ENCODE results near the gene NAGLU. TPM values are rescaled to one million over a fixed set of nuclear protein-coding genes. Genes with fewer than 3 reads are reported as not detected.

The NAGLU gene
- total and polyA plus RNA-seq, 2 of the 13 experiments (the other 11 are each of a cell fraction or from before 2014, with no cell fraction given) = 28.2 to 40.1 TPM

DNA sequence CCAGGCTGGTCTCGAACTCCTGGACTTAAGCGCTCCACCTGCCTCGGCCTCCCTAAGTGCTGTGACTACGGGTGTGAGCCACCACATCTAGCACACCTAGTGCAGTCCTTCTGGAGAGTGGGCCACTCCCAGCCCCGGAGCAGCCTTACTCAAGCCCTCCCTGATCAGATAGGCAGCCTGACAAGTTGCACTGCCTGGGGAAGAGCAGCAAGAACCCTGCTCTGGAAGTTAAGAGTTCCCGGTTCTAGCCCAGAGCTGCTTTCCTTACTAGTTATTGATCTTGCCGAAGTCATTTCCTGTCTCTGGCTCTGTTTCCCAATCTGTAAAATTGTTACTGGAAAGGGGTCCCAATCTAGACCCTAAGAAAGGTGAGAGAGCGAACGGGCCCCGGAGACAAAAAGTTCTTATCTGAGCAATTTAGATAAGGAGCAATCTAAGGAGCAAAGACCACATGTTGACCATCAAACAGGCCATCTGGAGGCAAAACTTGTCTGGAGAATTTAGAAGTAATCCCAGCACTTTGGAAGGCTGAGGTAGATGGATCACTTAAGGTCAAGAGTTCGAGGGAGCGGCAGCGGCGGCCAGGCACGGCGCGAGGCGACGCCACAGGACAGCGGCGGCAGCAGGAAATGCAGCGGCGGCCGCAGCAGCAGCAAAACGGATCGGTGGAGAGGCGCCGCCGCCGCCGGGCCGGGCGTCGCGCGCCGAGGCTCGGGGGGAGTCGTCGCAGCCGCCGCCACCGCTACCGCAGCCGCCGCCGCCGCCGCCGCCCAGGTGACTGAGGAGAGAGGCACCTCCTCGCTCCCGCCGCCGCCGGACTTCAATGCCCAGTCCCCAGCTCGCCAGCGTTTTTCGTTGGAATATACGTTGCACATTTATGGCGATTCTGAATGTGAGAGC is 4.3 kb upstream of the NAGLU start (continued):
- TF ChIP-seq, protein P1, sequence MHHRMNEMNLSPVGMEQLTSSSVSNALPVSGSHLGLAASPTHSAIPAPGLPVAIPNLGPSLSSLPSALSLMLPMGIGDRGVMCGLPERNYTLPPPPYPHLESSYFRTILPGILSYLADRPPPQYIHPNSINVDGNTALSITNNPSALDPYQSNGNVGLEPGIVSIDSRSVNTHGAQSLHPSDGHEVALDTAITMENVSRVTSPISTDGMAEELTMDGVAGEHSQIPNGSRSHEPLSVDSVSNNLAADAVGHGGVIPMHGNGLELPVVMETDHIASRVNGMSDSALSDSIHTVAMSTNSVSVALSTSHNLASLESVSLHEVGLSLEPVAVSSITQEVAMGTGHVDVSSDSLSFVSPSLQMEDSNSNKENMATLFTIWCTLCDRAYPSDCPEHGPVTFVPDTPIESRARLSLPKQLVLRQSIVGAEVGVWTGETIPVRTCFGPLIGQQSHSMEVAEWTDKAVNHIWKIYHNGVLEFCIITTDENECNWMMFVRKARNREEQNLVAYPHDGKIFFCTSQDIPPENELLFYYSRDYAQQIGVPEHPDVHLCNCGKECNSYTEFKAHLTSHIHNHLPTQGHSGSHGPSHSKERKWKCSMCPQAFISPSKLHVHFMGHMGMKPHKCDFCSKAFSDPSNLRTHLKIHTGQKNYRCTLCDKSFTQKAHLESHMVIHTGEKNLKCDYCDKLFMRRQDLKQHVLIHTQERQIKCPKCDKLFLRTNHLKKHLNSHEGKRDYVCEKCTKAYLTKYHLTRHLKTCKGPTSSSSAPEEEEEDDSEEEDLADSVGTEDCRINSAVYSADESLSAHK (CRISPR knock-in tag; IDR thresholded peaks at IDR 0.05; ENCODE audit: borderline replicate concordance) = no peak
- TF ChIP-seq, protein P2, sequence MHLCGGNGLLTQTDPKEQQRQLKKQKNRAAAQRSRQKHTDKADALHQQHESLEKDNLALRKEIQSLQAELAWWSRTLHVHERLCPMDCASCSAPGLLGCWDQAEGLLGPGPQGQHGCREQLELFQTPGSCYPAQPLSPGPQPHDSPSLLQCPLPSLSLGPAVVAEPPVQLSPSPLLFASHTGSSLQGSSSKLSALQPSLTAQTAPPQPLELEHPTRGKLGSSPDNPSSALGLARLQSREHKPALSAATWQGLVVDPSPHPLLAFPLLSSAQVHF (CRISPR knock-in tag; IDR thresholded peaks at IDR 0.05) = no peak
- TF ChIP-seq HMG20A (CRISPR knock-in tag; IDR thresholded peaks at IDR 0.05; ENCODE audit: borderline replicate concordance) = no peak; the same call in 1 of the 2 replicates
- TF ChIP-seq RBM22 (optimal IDR thresholded peaks at IDR 0.05; ENCODE audit: low read length) = no peak
- no peak for TF ChIP-seq ZNF75D (CRISPR knock-in tag; IDR thresholded peaks at IDR 0.05; ENCODE audit: borderline replicate concordance)
- TF ChIP-seq, protein P3, sequence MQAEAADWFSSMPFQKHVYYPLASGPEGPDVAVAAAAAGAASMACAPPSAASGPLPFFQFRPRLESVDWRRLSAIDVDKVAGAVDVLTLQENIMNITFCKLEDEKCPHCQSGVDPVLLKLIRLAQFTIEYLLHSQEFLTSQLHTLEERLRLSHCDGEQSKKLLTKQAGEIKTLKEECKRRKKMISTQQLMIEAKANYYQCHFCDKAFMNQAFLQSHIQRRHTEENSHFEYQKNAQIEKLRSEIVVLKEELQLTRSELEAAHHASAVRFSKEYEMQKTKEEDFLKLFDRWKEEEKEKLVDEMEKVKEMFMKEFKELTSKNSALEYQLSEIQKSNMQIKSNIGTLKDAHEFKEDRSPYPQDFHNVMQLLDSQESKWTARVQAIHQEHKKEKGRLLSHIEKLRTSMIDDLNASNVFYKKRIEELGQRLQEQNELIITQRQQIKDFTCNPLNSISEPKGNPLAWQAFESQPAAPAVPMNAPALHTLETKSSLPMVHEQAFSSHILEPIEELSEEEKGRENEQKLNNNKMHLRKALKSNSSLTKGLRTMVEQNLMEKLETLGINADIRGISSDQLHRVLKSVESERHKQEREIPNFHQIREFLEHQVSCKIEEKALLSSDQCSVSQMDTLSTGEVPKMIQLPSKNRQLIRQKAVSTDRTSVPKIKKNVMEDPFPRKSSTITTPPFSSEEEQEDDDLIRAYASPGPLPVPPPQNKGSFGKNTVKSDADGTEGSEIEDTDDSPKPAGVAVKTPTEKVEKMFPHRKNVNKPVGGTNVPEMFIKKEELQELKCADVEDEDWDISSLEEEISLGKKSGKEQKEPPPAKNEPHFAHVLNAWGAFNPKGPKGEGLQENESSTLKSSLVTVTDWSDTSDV (CRISPR knock-in tag; IDR thresholded peaks at IDR 0.05) = no peak
- no peak; the same call in 1 of the 2 replicates for TF ChIP-seq MYNN (CRISPR knock-in tag; IDR thresholded peaks at IDR 0.05; ENCODE audit: low read depth)
- TF ChIP-seq, protein P4, sequence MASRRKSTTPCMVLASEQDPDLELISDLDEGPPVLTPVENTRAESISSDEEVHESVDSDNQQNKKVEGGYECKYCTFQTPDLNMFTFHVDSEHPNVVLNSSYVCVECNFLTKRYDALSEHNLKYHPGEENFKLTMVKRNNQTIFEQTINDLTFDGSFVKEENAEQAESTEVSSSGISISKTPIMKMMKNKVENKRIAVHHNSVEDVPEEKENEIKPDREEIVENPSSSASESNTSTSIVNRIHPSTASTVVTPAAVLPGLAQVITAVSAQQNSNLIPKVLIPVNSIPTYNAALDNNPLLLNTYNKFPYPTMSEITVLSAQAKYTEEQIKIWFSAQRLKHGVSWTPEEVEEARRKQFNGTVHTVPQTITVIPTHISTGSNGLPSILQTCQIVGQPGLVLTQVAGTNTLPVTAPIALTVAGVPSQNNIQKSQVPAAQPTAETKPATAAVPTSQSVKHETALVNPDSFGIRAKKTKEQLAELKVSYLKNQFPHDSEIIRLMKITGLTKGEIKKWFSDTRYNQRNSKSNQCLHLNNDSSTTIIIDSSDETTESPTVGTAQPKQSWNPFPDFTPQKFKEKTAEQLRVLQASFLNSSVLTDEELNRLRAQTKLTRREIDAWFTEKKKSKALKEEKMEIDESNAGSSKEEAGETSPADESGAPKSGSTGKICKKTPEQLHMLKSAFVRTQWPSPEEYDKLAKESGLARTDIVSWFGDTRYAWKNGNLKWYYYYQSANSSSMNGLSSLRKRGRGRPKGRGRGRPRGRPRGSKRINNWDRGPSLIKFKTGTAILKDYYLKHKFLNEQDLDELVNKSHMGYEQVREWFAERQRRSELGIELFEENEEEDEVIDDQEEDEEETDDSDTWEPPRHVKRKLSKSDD (CRISPR knock-in tag; IDR thresholded peaks at IDR 0.05; ENCODE audit: low read depth) = no peak
- TF ChIP-seq, protein P5, sequence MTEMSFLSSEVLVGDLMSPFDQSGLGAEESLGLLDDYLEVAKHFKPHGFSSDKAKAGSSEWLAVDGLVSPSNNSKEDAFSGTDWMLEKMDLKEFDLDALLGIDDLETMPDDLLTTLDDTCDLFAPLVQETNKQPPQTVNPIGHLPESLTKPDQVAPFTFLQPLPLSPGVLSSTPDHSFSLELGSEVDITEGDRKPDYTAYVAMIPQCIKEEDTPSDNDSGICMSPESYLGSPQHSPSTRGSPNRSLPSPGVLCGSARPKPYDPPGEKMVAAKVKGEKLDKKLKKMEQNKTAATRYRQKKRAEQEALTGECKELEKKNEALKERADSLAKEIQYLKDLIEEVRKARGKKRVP (CRISPR knock-in tag; IDR thresholded peaks at IDR 0.05) = no peak
- no peak for TF ChIP-seq SUZ12 (IDR thresholded peaks at IDR 0.05; ENCODE audit: low read depth, low read length)
- TF ChIP-seq, protein P6, sequence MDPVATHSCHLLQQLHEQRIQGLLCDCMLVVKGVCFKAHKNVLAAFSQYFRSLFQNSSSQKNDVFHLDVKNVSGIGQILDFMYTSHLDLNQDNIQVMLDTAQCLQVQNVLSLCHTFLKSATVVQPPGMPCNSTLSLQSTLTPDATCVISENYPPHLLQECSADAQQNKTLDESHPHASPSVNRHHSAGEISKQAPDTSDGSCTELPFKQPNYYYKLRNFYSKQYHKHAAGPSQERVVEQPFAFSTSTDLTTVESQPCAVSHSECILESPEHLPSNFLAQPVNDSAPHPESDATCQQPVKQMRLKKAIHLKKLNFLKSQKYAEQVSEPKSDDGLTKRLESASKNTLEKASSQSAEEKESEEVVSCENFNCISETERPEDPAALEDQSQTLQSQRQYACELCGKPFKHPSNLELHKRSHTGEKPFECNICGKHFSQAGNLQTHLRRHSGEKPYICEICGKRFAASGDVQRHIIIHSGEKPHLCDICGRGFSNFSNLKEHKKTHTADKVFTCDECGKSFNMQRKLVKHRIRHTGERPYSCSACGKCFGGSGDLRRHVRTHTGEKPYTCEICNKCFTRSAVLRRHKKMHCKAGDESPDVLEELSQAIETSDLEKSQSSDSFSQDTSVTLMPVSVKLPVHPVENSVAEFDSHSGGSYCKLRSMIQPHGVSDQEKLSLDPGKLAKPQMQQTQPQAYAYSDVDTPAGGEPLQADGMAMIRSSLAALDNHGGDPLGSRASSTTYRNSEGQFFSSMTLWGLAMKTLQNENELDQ (CRISPR knock-in tag; IDR thresholded peaks at IDR 0.05; ENCODE audit: borderline replicate concordance) = no peak
- peak; percentile 85 for TF ChIP-seq RBFOX2 (IDR thresholded peaks at IDR 0.05; ENCODE audit: low read depth, low read length)
- TF ChIP-seq ZNF432 (CRISPR knock-in tag; IDR thresholded peaks at IDR 0.05; ENCODE audit: borderline replicate concordance) = no peak

Measured in HepG2 (cell line).